Suppressor macrophage (primary cell): Measurements from ENCODE around the gene TEX13A.
"Not testable (repeated sequence)": the region's sequence is repeated elsewhere in the genome, so short reads cannot be mapped to it uniquely, and the experiment has no call there.

Source experiments
- DNase-seq, 4 experiments: peaks; one replicate each; pipeline ENCODE4 v3.0.0-alpha.2; 2020 to 2022
- total RNA-seq, 17 experiments: gene quantifications; one replicate each; lab custom pipeline; 2026; ENCODE audit warnings: mixed read lengths in 6 of 17, inconsistent platforms in 3 of 17; lab: John Stamatoyannopoulos, UW

TEX13A gene, protein sequence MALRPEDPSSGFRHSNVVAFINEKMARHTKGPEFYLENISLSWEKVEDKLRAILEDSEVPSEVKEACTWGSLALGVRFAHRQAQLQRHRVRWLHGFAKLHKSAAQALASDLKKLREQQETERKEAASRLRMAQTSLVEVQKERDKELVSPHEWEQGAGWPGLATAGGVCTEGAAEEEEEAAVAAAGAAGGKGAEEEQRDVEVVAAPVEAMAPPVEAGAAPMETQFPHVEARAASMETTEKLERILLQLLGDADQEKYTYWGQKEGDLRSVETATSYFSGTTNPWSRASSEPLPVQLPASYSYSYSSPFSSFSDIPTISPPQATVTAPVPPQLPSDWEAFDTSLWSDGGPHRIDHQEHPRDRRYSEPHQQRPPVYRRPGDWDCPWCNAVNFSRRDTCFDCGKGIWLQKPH
- total RNA-seq, result 0 to 0.55 (median 0) reads per million in 17 experiments

DNA sequence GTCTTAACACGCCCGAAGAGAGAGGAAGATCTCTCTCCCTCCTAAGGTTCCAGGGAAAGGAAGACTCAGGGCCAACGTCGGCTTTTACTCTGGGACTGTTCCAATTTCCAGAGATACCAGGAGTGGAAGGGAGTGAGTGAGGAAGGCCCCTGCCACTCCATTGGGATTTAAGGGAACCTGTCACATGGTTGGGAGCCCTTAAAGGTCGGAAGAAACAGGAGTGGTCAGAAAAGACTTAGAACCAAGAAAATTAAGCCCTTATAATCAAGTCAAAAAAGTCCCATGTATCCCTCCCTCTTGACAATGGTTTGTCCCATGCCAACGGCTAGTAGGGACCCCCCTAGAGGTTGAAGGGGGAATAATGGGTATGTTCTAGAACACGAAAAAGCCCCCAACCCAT lies at the start of gene TEX13A:
TEX13A (minus strand) TSS at position 59 of the 400 bp plus-strand sequence. CDS start 297 bp downstream, outside the sequence.
- DNase-seq, result no peak

DNA sequence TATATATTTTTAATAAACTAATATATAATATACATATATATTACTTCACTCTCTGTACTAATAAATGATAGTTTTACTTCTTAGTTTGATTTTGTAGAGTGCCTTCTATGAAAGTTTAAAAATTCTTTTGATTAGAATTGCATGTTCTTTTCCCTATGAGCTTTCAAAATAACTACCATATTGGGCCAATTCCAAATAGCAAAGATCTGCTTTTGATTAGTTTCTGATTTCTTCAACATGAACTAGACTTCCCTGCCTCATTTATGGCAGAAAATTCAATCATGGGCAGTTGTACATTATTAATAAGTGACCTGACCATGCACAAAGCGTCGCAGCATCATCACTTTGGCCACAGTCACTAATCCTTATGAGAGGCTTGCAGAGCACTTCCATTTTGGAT lies 48.9 kb upstream of the TEX13A start:
- DNase-seq, result no peak

GRCh38 chrX:105267167-105267566 lies 46.7 kb upstream of the TEX13A start:
- DNase-seq, result no peak

DNA sequence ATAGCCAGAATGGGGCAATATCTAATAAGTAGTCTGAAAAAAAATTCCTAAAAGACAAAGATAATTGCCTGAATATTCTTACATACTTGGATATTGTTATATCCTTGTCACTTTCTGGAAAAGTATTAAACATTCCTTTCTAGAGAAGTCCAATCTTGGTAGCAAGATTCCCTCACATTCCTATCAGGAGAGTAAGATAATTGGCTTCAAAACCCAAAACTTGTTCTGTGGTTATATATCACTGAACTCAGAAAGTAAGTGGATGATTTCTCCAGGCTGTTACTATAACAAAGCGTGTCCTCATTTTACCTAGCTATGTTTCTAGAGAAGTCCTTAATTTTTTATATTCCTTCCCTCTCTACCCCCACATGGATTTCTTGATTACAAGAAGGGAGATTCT lies 46.0 kb upstream of the TEX13A start:
- no peak for DNase-seq

- no peak for DNase-seq
These were observed 44.6 kb upstream of the TEX13A start for GRCh38 chrX:105265093-105265492.

DNA sequence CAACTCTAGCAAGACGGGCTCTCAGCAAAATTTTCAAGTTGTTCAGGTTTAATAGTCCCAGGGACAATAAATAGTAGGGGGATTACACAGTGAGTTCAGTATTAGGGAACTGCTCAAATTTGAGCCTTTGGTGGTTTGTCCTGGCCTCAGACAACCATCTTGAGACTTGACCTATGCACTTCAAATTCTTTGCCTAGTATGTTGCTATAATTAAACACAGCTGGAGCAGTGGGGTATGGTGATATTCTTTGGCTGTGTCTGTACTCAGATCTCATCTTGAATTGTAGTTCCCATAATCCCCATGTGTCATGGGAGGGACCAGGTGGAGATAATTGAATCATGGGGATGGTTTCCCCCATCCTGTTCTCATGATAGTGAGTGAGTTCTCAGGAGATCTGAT lies 43.3 kb upstream of the TEX13A start:
- DNase-seq, result no peak

- DNase-seq, result no peak
These were observed 42.7 kb upstream of the TEX13A start for GRCh38 chrX:105263171-105263570.

DNA sequence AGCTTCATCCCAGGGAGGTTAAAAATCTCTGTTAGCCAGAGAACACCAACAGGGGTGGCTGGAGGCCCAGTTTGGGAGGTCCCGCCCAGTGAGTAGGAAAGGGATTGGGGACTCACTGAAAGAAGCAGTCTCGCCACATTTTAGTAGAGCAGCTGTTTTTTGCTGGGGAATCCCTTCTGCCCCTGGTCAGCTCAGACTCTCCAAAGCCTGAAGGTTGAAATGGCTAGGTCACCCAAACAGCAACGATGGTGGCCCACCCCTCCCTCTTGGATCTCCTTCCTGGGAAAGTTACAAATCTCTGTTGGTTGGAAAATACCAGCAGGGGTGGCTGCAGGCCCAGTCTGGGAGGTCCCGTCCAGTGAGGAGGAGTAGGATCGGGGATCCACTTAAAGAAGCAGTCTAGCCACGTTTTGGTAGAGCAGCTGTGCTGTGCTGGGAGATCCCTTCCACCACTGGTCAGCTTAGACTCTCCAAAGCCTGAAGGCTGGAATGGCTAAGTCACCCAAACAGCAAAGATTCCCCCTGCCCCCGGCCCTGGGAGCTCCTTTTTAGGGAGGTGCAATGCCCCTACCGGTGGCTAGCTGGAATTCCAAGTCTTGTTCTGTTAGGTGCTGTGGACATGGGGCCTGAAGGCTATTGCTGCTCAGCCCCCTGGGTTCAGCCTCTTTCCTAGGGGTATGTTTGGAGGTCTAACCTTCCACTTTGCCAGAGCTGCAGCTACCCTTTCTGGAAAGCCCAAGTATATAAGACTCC lies 40.0 kb upstream of the TEX13A start:
- DNase-seq, result no peak

DNA sequence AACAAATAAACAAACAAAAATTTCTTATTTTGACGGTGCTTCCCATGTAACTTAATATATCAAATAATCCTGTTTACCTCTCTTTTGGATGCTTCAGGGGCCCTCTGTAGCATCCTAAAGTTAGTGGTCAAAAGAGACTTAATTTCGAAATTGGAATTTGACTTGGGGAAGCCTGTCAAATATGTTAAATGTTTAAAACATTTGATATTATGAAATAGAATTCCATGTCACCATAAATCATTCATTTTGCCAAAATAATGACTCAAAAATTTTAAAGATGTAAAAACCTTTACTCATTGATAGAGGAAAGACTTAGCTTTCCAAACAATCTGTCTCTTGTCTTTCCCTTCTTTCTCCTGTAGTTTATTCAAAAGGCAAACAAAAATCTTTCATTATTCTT lies 20.6 kb upstream of the TEX13A start:
- no peak for DNase-seq

DNA sequence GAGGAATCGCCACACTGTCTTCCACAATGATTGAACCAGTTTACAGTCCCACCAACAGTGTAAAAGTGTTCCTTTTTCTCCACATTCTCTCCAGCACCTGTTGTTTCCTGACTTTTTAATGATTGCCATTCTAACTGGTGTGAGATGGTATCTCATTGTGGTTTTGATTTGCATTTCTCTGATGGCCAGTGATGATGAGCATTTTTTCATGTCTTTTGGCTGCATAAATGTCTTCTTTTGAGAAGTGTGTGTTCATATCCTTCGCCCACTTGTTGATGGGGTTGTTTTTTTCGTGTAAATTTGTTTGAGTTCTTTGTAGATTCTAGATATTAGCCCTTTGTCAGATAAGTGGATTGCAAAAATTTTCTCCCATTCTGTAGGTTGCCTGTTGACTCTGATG lies 16.9 kb upstream of the TEX13A start:
- not testable (repeated sequence) for DNase-seq

GRCh38 chrX:105229146-105229545 lies 8.7 kb upstream of the TEX13A start:
- no peak for DNase-seq

- DNase-seq, result no peak
These were observed 8.1 kb upstream of the TEX13A start for GRCh38 chrX:105228602-105229001.

GRCh38 chrX:105226499-105226898 lies 6.0 kb upstream of the TEX13A start:
- no peak for DNase-seq

DNA sequence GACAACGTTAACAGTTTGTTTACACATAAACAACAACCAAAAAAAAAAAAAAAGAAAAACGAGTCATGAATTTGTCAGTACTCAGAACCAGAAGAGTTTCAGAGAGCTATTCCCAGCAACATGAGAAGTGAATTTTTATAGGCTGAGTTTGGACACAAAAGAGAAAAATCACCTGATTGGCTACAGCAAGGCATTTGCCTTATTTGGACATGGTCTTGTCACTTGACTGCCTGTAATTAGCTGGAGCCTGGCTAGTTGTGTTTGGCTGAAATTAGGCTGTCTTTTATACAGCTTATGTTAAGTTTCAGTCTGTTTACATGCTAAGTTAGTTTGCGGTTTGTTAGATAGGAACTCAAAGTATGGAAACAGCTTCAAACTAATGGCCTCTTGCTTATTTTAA lies 880 bp upstream of the TEX13A start:
- no peak for DNase-seq

GRCh38 chrX:105219454-105220401 lies 766 bp downstream of the TEX13A start:
- no peak for DNase-seq

GRCh38 chrX:105211066-105211575 lies 9.4 kb downstream of the TEX13A start:
- no peak for DNase-seq

DNA sequence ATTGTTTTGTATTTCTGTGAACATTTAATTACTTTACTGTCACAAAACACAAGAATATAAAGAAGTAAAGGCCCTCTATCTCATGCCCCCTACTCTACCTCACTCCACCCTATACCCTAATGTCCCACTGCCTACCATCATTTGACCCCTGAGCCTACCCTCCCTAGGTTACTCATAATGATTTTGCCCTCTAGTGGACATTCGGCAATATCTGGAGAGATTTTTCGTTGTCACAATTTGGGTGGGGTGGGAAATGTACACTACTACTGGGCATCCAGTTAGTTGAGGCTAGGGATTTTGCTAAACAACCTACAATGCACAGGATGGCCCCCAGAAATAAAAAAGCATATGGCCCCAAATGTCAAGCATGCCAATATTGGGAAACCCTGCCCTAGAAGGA lies 10.2 kb downstream of the TEX13A start:
- DNase-seq, result no peak

DNA sequence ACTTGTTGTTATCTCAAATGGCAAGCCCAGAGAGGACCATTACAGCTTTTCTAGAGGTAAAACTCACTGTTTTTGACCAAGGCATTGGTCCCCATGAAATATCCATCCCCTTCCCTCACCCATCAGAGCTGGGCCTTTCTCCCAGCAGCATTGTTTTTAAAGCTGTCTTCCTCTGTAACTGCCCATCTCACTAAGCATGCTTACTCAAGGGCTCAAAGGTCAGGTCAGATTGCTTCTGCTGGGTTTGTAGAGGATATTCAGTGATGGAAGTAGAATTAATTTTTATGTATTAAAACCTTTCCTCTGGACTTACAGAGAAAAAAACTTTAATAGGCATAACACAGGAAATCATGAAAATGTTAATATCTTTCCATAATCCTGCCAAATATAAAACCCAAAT lies 11.1 kb downstream of the TEX13A start:
- DNase-seq, result no peak

DNA sequence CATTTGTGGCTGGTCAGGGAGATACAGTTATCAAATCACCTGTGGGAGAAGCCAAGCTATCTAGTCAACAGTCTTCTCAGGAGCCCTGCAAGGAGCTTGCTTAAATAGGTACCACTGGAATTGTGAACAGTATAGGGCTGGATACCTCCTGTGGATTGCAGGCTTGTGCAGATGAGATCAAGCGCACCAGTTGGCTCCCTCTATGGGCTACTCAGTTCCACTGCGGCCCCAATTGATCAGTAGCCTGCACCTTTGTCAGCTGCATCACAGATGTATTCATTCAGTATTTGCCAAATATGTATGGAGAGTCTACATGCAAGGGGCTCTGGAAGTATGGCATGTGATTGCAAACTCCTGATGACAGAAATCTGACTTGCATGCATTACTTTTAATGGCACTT lies 28.6 kb downstream of the TEX13A start:
- DNase-seq, result peak in 1 of 4 experiments; percentile 0

GRCh38 chrX:105190252-105190853 lies 30.1 kb downstream of the TEX13A start:
- peak; percentile 1 to 35 (median 26) for DNase-seq

DNA sequence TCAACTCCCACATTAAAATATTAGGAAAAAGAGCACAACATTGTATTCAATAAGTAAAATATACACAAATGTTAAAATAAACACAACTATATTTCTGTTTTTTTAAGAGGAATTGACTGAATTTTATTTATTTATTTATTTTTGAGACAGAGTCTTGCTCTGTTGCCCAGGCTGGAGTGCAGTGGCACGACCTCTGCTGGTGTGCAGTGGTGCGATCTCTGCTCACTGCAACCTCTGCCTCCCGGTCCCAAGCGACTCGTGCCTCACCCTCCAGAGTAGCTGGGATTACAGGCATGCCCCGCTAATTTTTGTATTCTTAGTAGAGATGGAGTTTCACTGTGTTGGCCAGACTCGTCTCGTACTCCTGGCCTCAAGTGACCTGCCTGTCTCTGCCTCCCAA lies 31.4 kb downstream of the TEX13A start:
- DNase-seq, result no peak

DNA sequence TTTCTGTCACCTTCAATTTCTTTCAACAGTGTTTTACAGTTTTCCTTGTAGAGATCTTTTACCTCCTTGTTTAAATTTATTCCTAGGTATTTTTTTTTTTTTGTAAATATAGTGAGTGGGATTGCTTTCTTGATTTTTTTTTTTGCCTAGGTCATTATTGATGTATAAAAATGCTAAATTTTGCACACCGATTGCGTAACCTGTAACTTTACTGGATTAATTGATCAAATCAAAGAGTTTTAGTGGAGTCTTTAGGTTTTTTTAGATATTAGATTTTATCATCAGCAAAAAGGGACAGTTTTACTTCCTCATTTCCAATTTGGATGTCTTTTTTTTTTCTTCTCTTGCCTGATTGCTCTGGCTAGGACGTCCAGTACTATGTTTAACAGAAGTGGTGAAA lies 40.9 kb downstream of the TEX13A start:
- DNase-seq, result no peak
